K562 (cell line): Measurements from ENCODE around the gene ANKRD65. TPM values are rescaled to one million over a fixed set of nuclear protein-coding genes. Genes with fewer than 3 reads are reported as not detected.
A peak's percentile ranks its signal among the peaks of the same experiment; 100 is the strongest.

ENCODE experiments used
- GABPB1 ChIP-seq: sonication (generic); formaldehyde crosslinking; IDR thresholded peaks from 2 replicates; pipeline ENCODE4 v1.8.0; 2022; ENCODE audit warnings: mild to moderate bottlenecking, missing genetic modification reagents
- HMGN3 ChIP-seq: IDR thresholded peaks from 2 replicates; pipeline ENCODE4 v1.6.1; 2011; ENCODE audit warnings: borderline replicate concordance, low read depth, mild to moderate bottlenecking, mixed read lengths, low read length; ENCODE audit not compliant: insufficient read length; ENCODE audit errors: extremely low read depth
- LEF1 ChIP-seq: fragments of 450-650 bp; IDR thresholded peaks from 2 replicates; pipeline ENCODE4 v1.6.1; 2016; ENCODE audit warnings: mild to moderate bottlenecking
- MAFG ChIP-seq: fragments of 450-650 bp; conservative IDR thresholded peaks from 2 replicates; pipeline ENCODE4 v1.6.1; 2016; ENCODE audit warnings: missing genetic modification characterization, missing compliant biosample characterization
- PHF20 ChIP-seq: fragments of 450-650 bp; IDR thresholded peaks from 2 replicates; pipeline ENCODE4 v1.6.1; 2018; ENCODE audit not compliant: partially characterized antibody
- RAD21 ChIP-seq, 2 experiments: fragments of 250-450 bp in 1 of 2; fragments of 450-650 bp in 1 of 2; sonication (Bioruptor Pico) in 1 of 2; formaldehyde crosslinking in 1 of 2; IDR thresholded peaks in 1 of 2; conservative IDR thresholded peaks in 1 of 2; 2 replicates each; pipeline versions ENCODE4 v1.4.0 to v1.8.0; 2020 to 2022; ENCODE audit warnings: mild to moderate bottlenecking in 2 of 2, moderate library complexity in 1 of 2
- SAFB2 ChIP-seq: fragments of 200-400 bp; formaldehyde crosslinking; IDR thresholded peaks from 2 replicates; pipeline ENCODE4 v1.6.1; 2018; ENCODE audit warnings: borderline replicate concordance, low read length, low read depth, moderate library complexity; ENCODE audit not compliant: severe bottlenecking
- SMAD3 ChIP-seq: fragments of 450-650 bp; formaldehyde crosslinking; conservative IDR thresholded peaks from 2 replicates; pipeline ENCODE4 v1.4.0; 2020; ENCODE audit warnings: mild to moderate bottlenecking
- SMARCB1 ChIP-seq: IDR thresholded peaks from 2 replicates; pipeline ENCODE4 v1.6.1; 2011; ENCODE audit warnings: improper control_type of control experiment, low read depth; ENCODE audit not compliant: insufficient read length
- ZNF77 ChIP-seq: fragments of 250-450 bp; sonication (Bioruptor Pico); IDR thresholded peaks from 2 replicates; pipeline ENCODE4 v1.5.0; 2020
- polyA plus RNA-seq, 8 experiments: library from polyadenylated mRNA; depleted of rRNA in 4 of 8; stranded (reverse) in 5 of 8; unstranded in 3 of 8; fragments of >200 nt; fragmentation: Nextera tagmentation in 2 of 8; fragmentation: Illumina TruSeq in 1 of 8; extraction: Ambion mirVana in 2 of 8; extraction: Trizol in 1 of 8; gene quantifications; 2 replicates each; pipeline versions ENCODE4 v1.2.1 to v1.2.3, GENCODE V29; 2011 to 2014; ENCODE audit warnings: inconsistent platforms in 1 of 8, missing spikeins in 1 of 8
- total RNA-seq, 7 experiments: library from RNA; depleted of rRNA in 6 of 7; stranded (reverse); fragments of >200 nt in 6 of 7; fragmentation: Illumina TruSeq in 2 of 7; extraction: Trizol in 2 of 7; gene quantifications; 2 replicates each; pipeline versions ENCODE4 v1.2.1 to v1.2.3, GENCODE V29; 2011 to 2021; ENCODE audit warnings: low replicate concordance in 1 of 7
- TF ChIP-seq, protein P1 (sequence below): fragments of 450-650 bp; formaldehyde crosslinking; IDR thresholded peaks from 2 replicates; pipeline ENCODE4 v1.4.0; 2022; ENCODE audit warnings: mild to moderate bottlenecking, moderate library complexity
- TF ChIP-seq, protein P2 (sequence below), 3 experiments: fragments of 200-800 bp in 1 of 3; sonication (Bioruptor generic) in 1 of 3; sonication (generic) in 1 of 3; formaldehyde crosslinking in 1 of 3; IDR thresholded peaks; 2 replicates each; pipeline versions ENCODE4 v1.6.1 to v1.8.0; 2016 to 2022; ENCODE audit warnings: mild to moderate bottlenecking in 2 of 3, missing compliant biosample characterization in 2 of 3, missing genetic modification characterization in 2 of 3, missing genetic modification reagents in 1 of 3
- TF ChIP-seq, protein P3 (sequence below): fragments of 450-650 bp; IDR thresholded peaks from 2 replicates; pipeline ENCODE4 v1.6.1; 2016; ENCODE audit warnings: mild to moderate bottlenecking
- TF ChIP-seq, protein P4 (sequence below): fragments of 250-450 bp; sonication (Bioruptor Pico); IDR thresholded peaks from 2 replicates; pipeline ENCODE4 v1.4.0; 2020
- TF ChIP-seq, protein P5 (sequence below): sonication (generic); formaldehyde crosslinking; IDR thresholded peaks from 2 replicates; pipeline ENCODE4 v1.4.0; 2020; ENCODE audit warnings: mild to moderate bottlenecking, missing genetic modification reagents
- TF ChIP-seq, protein P6 (sequence below): fragments of 450-650 bp; formaldehyde crosslinking; IDR thresholded peaks from 2 replicates; pipeline ENCODE4 v1.4.0; 2020; ENCODE audit warnings: mild to moderate bottlenecking, mixed read lengths

ANKRD65 gene
- total and polyA plus RNA-seq, 9 of the 15 experiments (the other 6 are each of a cell fraction or from before 2014, with no cell fraction given), result not detected

DNA sequence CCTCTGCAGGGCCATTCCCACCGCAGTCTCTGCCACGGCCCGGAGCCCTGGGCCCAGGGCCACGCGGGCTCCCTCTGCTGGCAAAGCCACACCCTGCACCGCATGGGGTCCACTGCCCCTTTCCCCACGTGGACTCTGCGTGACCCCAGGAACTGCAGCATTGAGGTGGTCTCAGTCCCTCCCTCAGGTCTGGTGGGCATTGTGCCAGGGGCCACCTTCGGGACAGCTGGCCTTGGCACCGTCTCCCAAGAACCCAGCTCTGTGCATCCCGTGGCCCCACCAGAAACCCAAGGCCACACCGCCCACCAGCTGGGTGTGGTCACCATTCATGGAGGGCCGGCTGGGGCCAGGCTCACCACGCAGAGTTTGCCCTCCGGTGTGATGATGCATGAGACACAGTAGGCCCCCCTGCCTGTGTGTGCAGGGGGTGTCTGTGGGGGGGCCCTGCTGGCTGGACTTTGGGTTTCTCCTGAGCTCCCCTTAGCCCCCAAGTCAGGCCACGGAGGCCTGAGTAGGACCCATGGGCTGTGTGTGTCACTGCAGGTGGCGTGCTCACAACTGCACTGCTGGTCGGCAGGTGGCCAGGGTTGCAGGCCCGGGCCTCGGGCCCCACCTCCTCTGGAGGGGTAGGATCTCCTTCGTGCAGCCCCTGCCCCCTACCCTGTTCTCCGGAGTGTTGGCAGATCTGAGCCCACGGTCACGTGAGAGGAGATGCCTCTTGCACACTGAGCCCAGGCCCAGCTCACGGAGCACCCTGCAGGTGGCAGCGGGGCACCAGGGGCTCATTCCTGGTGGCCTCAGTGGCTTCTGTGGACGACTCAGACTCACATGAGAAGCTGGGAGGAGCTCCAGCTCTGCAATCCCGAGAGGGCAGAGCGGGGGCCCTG lies 20.2 kb upstream of the ANKRD65 start (continued):
- TF ChIP-seq, protein P1, sequence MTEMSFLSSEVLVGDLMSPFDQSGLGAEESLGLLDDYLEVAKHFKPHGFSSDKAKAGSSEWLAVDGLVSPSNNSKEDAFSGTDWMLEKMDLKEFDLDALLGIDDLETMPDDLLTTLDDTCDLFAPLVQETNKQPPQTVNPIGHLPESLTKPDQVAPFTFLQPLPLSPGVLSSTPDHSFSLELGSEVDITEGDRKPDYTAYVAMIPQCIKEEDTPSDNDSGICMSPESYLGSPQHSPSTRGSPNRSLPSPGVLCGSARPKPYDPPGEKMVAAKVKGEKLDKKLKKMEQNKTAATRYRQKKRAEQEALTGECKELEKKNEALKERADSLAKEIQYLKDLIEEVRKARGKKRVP, result no peak
- TF ChIP-seq, protein P2, sequence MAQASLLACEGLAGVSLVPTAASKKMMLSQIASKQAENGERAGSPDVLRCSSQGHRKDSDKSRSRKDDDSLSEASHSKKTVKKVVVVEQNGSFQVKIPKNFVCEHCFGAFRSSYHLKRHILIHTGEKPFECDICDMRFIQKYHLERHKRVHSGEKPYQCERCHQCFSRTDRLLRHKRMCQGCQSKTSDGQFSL (CRISPR knock-in tag; IDR thresholded peaks at IDR 0.05), result peak; percentile 91
- TF ChIP-seq, protein P2 (tag; IDR thresholded peaks at IDR 0.05), result 0 out of 4 replicates have a peak, but pooled peaks of 1 of the 2 experiments have one; percentile 50
- TF ChIP-seq, protein P3, sequence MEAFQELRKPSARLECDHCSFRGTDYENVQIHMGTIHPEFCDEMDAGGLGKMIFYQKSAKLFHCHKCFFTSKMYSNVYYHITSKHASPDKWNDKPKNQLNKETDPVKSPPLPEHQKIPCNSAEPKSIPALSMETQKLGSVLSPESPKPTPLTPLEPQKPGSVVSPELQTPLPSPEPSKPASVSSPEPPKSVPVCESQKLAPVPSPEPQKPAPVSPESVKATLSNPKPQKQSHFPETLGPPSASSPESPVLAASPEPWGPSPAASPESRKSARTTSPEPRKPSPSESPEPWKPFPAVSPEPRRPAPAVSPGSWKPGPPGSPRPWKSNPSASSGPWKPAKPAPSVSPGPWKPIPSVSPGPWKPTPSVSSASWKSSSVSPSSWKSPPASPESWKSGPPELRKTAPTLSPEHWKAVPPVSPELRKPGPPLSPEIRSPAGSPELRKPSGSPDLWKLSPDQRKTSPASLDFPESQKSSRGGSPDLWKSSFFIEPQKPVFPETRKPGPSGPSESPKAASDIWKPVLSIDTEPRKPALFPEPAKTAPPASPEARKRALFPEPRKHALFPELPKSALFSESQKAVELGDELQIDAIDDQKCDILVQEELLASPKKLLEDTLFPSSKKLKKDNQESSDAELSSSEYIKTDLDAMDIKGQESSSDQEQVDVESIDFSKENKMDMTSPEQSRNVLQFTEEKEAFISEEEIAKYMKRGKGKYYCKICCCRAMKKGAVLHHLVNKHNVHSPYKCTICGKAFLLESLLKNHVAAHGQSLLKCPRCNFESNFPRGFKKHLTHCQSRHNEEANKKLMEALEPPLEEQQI, result no peak
- TF ChIP-seq ZNF77 (CRISPR knock-in tag) (no peak), MAFG (tag) (no peak), PHF20 (peak; percentile 21), SAFB2 (no peak), GABPB1 (CRISPR knock-in tag) (peak; percentile 79), HMGN3 (peak; percentile 38), RAD21 (CRISPR knock-in tag; conservative IDR thresholded peaks at IDR 0.05 in 1 of 2, IDR thresholded peaks at IDR 0.05 in 1 of 2) (peak; percentile 77 to 92), LEF1 (no peak), SMAD3 (CRISPR knock-in tag) (no peak), SMARCB1 (no peak)
- TF ChIP-seq, protein P4, sequence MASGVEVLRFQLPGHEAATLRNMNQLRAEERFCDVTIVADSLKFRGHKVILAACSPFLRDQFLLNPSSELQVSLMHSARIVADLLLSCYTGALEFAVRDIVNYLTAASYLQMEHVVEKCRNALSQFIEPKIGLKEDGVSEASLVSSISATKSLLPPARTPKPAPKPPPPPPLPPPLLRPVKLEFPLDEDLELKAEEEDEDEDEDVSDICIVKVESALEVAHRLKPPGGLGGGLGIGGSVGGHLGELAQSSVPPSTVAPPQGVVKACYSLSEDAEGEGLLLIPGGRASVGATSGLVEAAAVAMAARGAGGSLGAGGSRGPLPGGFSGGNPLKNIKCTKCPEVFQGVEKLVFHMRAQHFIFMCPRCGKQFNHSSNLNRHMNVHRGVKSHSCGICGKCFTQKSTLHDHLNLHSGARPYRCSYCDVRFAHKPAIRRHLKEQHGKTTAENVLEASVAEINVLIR (CRISPR knock-in tag), result no peak
- TF ChIP-seq, protein P5, sequence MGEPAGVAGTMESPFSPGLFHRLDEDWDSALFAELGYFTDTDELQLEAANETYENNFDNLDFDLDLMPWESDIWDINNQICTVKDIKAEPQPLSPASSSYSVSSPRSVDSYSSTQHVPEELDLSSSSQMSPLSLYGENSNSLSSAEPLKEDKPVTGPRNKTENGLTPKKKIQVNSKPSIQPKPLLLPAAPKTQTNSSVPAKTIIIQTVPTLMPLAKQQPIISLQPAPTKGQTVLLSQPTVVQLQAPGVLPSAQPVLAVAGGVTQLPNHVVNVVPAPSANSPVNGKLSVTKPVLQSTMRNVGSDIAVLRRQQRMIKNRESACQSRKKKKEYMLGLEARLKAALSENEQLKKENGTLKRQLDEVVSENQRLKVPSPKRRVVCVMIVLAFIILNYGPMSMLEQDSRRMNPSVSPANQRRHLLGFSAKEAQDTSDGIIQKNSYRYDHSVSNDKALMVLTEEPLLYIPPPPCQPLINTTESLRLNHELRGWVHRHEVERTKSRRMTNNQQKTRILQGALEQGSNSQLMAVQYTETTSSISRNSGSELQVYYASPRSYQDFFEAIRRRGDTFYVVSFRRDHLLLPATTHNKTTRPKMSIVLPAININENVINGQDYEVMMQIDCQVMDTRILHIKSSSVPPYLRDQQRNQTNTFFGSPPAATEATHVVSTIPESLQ (CRISPR knock-in tag), result 0 out of 2 replicates have a peak, but pooled peaks have one; percentile 39
- TF ChIP-seq, protein P6, sequence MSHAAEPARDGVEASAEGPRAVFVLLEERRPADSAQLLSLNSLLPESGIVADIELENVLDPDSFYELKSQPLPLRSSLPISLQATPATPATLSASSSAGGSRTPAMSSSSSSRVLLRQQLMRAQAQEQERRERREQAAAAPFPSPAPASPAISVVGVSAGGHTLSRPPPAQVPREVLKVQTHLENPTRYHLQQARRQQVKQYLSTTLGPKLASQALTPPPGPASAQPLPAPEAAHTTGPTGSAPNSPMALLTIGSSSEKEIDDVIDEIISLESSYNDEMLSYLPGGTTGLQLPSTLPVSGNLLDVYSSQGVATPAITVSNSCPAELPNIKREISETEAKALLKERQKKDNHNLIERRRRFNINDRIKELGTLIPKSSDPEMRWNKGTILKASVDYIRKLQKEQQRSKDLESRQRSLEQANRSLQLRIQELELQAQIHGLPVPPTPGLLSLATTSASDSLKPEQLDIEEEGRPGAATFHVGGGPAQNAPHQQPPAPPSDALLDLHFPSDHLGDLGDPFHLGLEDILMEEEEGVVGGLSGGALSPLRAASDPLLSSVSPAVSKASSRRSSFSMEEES (CRISPR knock-in tag), result 0 out of 2 replicates have a peak, but pooled peaks have one; percentile 15
